Measurements from ENCODE around the gene ITPR1.

Gene ITPR1

DNA sequence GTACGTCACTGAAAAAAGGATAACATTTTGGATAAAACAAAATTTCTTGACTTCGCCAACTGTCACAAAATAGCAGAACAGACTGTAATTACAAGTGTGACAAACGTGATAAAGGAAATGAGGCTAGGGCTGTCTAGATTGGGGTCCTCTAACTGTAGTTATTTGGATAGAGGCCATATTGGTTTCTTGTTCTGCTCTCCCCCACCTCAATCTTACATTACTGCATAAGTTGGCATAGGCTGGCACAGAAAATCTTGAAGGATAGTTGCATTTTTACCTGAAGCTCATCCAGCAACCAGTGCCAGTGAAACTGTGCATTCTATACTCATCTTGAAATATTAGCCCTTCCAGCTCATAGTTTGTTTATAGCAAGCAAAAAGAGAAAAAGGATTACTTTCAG is 84.6 kb downstream of the ITPR1 start:
- H3K4me2 ChIP-seq (ENCODE audit: low read length) = no peak overlapping the region
- H4K8ac ChIP-seq (ENCODE audit: low read depth, low read length) = no peak overlapping the region
- H2AK5ac ChIP-seq (ENCODE audit: low read length) = no peak overlapping the region
- H3K4me1 ChIP-seq (ENCODE audit: control insufficient read depth, low read depth, low read length) = peaks cover 4% of the 10 kb centered on the region
- H3K27ac ChIP-seq (ENCODE audit: low read depth, low read length) = no peak overlapping the region
- H3K4me3 ChIP-seq (ENCODE audit: low read length) = no peak overlapping the region
- H3K56ac ChIP-seq (ENCODE audit: low read length) = no peak overlapping the region
- WGBS (ENCODE audit: extremely low coverage, insufficient coverage, low lambda C conversion rate) = no CpG with 5 or more reads among the region's 3 CpGs
- DNase-seq = no peak
- H2BK5ac ChIP-seq (ENCODE audit: low read length) = no peak overlapping the region
- no peak overlapping the region for H3K18ac ChIP-seq (ENCODE audit: low read length)
- H3K79me2 ChIP-seq (ENCODE audit: control insufficient read depth, insufficient read depth, low read length) = no peaks in the 10 kb centered on the region
- no peak overlapping the region for H3K4ac ChIP-seq (ENCODE audit: low read depth, low read length)
- no peak overlapping the region for H2BK120ac ChIP-seq (ENCODE audit: low read depth, low read length)
- no peak overlapping the region for H3K23ac ChIP-seq (ENCODE audit: low read length)
- H4K5ac ChIP-seq (ENCODE audit: low read length) = no peak overlapping the region
- H3K9ac ChIP-seq (ENCODE audit: low read length) = no peak overlapping the region
- H3K79me1 ChIP-seq (ENCODE audit: low read length) = no peaks in the 10 kb centered on the region
- H3K36me3 ChIP-seq (ENCODE audit: control insufficient read depth, insufficient read depth, low read length) = no peaks in the 10 kb centered on the region
- no peaks in the 10 kb centered on the region for H3K27me3 ChIP-seq (ENCODE audit: insufficient read depth, low read length, poor library complexity)
- H2BK15ac ChIP-seq (replicated peaks; ENCODE audit: low read depth) = no peak overlapping the region

GRCh38 chr3:4580346-4581123 is 87.4 kb downstream of the ITPR1 start:
- H3K27me3 ChIP-seq (ENCODE audit: insufficient read depth, low read length, poor library complexity) = no peaks in the 10 kb centered on the region
- H3K18ac ChIP-seq (ENCODE audit: low read length) = no peak overlapping the region
- no peak overlapping the region for H2BK120ac ChIP-seq (ENCODE audit: low read depth, low read length)
- no peak overlapping the region for H3K9ac ChIP-seq (ENCODE audit: low read length)
- WGBS (ENCODE audit: extremely low coverage, insufficient coverage, low lambda C conversion rate) = 100% methylated on average over 1 of the region's 14 CpGs
- H3K56ac ChIP-seq (ENCODE audit: low read length) = no peak overlapping the region
- H3K79me2 ChIP-seq (ENCODE audit: control insufficient read depth, insufficient read depth, low read length) = no peaks in the 10 kb centered on the region
- H3K4me3 ChIP-seq (ENCODE audit: low read length) = no peak overlapping the region
- no peak overlapping the region for H3K4ac ChIP-seq (ENCODE audit: low read depth, low read length)
- H3K4me2 ChIP-seq (ENCODE audit: low read length) = no peak overlapping the region
- no peak overlapping the region for H4K5ac ChIP-seq (ENCODE audit: low read length)
- no peak overlapping the region for H2AK5ac ChIP-seq (ENCODE audit: low read length)
- H3K23ac ChIP-seq (ENCODE audit: low read length) = no peak overlapping the region
- peaks cover 6% of the 10 kb centered on the region for H3K4me1 ChIP-seq (ENCODE audit: control insufficient read depth, low read depth, low read length)
- no peak overlapping the region for H2BK15ac ChIP-seq (replicated peaks; ENCODE audit: low read depth)
- DNase-seq = no peak
- H4K8ac ChIP-seq (ENCODE audit: low read depth, low read length) = no peak overlapping the region
- no peak overlapping the region for H3K27ac ChIP-seq (ENCODE audit: low read depth, low read length)
- no peaks in the 10 kb centered on the region for H3K79me1 ChIP-seq (ENCODE audit: low read length)
- H2BK5ac ChIP-seq (ENCODE audit: low read length) = no peak overlapping the region
- H3K36me3 ChIP-seq (ENCODE audit: control insufficient read depth, insufficient read depth, low read length) = no peaks in the 10 kb centered on the region

GRCh38 chr3:4581124-4581424 is 87.9 kb downstream of the ITPR1 start:
- H3K79me1 ChIP-seq (ENCODE audit: low read length) = no peaks in the 10 kb centered on the region
- H3K4me3 ChIP-seq (ENCODE audit: low read length) = no peak overlapping the region
- WGBS (ENCODE audit: extremely low coverage, insufficient coverage, low lambda C conversion rate) = no CpG with 5 or more reads among the region's 3 CpGs
- H3K79me2 ChIP-seq (ENCODE audit: control insufficient read depth, insufficient read depth, low read length) = no peaks in the 10 kb centered on the region
- no peak overlapping the region for H3K27ac ChIP-seq (ENCODE audit: low read depth, low read length)
- H3K36me3 ChIP-seq (ENCODE audit: control insufficient read depth, insufficient read depth, low read length) = no peaks in the 10 kb centered on the region
- H3K9ac ChIP-seq (ENCODE audit: low read length) = no peak overlapping the region
- no peak overlapping the region for H4K8ac ChIP-seq (ENCODE audit: low read depth, low read length)
- H2BK15ac ChIP-seq (replicated peaks; ENCODE audit: low read depth) = no peak overlapping the region
- H3K4me1 ChIP-seq (ENCODE audit: control insufficient read depth, low read depth, low read length) = peaks cover 6% of the 10 kb centered on the region
- no peak for DNase-seq
- H3K23ac ChIP-seq (ENCODE audit: low read length) = no peak overlapping the region
- no peak overlapping the region for H2AK5ac ChIP-seq (ENCODE audit: low read length)
- H2BK5ac ChIP-seq (ENCODE audit: low read length) = no peak overlapping the region
- H3K56ac ChIP-seq (ENCODE audit: low read length) = no peak overlapping the region
- no peak overlapping the region for H3K18ac ChIP-seq (ENCODE audit: low read length)
- no peaks in the 10 kb centered on the region for H3K27me3 ChIP-seq (ENCODE audit: insufficient read depth, low read length, poor library complexity)
- H4K5ac ChIP-seq (ENCODE audit: low read length) = no peak overlapping the region
- no peak overlapping the region for H3K4ac ChIP-seq (ENCODE audit: low read depth, low read length)
- no peak overlapping the region for H2BK120ac ChIP-seq (ENCODE audit: low read depth, low read length)
- H3K4me2 ChIP-seq (ENCODE audit: low read length) = no peak overlapping the region

- DNase-seq = no peak
- Histone ChIP-seq H3K4me2 (ENCODE audit: low read length) (no peak overlapping the region), H3K4me1 (ENCODE audit: control insufficient read depth, low read depth, low read length) (peaks cover 6% of the 10 kb centered on the region), H4K8ac (ENCODE audit: low read depth, low read length) (no peak overlapping the region), H3K27ac (ENCODE audit: low read depth, low read length) (no peak overlapping the region), H4K5ac (ENCODE audit: low read length) (no peak overlapping the region), H3K23ac (ENCODE audit: low read length) (no peak overlapping the region), H3K4me3 (ENCODE audit: low read length) (no peak overlapping the region), H2AK5ac (ENCODE audit: low read length) (no peak overlapping the region), H3K27me3 (ENCODE audit: insufficient read depth, low read length, poor library complexity) (no peaks in the 10 kb centered on the region), H3K79me2 (ENCODE audit: control insufficient read depth, insufficient read depth, low read length) (no peaks in the 10 kb centered on the region), H3K18ac (ENCODE audit: low read length) (no peak overlapping the region), H3K79me1 (ENCODE audit: low read length) (no peaks in the 10 kb centered on the region), H3K9ac (ENCODE audit: low read length) (no peak overlapping the region), H2BK120ac (ENCODE audit: low read depth, low read length) (no peak overlapping the region), H3K4ac (ENCODE audit: low read depth, low read length) (no peak overlapping the region), H2BK15ac (replicated peaks; ENCODE audit: low read depth) (no peak overlapping the region), H3K36me3 (ENCODE audit: control insufficient read depth, insufficient read depth, low read length) (no peaks in the 10 kb centered on the region), H3K56ac (ENCODE audit: low read length) (no peak overlapping the region), H2BK5ac (ENCODE audit: low read length) (no peak overlapping the region)
- no CpG with 5 or more reads among the region's 2 CpGs for whole genome bisulfite sequencing (ENCODE audit: extremely low coverage, insufficient coverage, low lambda C conversion rate)
These were observed 88.3 kb downstream of the ITPR1 start for GRCh38 chr3:4581498-4581897.

DNA sequence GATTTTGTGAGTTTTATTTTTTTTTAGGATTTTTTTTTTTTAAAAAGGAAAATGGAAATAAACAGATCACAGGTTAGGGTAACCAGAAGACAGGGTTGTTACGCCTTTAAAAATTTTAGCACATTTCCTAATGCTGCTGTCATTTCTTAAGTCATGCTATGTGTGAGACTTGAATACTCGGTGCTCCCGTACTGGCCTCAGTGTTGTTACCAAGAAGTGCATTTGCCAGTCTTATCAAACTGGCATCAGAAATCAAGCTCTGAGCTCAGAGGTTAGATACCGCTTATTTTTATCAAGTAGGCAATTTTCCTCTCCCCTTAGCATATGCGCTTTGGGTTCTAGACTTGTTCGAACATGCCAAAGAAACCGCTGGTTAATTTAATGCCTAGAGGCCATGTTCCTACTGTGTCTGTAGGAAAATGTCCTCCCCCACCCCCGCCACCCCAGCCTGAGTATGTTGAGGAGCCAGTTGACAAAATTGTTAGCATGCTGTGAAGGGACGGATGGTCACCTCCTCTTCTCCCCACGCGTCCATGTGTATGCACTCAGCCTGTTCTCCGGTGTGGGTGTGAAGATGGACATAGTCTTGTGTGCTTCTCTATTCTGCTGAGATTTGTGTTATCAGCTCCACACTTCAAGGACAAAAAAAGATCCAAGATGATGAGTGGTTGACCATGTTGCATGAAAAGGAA is 88.9 kb downstream of the ITPR1 start:
- Histone ChIP-seq H3K79me1 (ENCODE audit: low read length) (no peaks in the 10 kb centered on the region), H2BK5ac (ENCODE audit: low read length) (no peak overlapping the region), H3K18ac (ENCODE audit: low read length) (no peak overlapping the region), H3K79me2 (ENCODE audit: control insufficient read depth, insufficient read depth, low read length) (no peaks in the 10 kb centered on the region), H3K9ac (ENCODE audit: low read length) (no peak overlapping the region), H4K8ac (ENCODE audit: low read depth, low read length) (no peak overlapping the region), H3K27me3 (ENCODE audit: insufficient read depth, low read length, poor library complexity) (no peaks in the 10 kb centered on the region), H3K23ac (ENCODE audit: low read length) (no peak overlapping the region), H3K36me3 (ENCODE audit: control insufficient read depth, insufficient read depth, low read length) (no peaks in the 10 kb centered on the region), H2BK120ac (ENCODE audit: low read depth, low read length) (no peak overlapping the region), H2AK5ac (ENCODE audit: low read length) (no peak overlapping the region), H3K27ac (ENCODE audit: low read depth, low read length) (no peak overlapping the region), H3K4me3 (ENCODE audit: low read length) (no peak overlapping the region), H2BK15ac (replicated peaks; ENCODE audit: low read depth) (no peak overlapping the region), H4K5ac (ENCODE audit: low read length) (no peak overlapping the region), H3K4me2 (ENCODE audit: low read length) (no peak overlapping the region), H3K4me1 (ENCODE audit: control insufficient read depth, low read depth, low read length) (peaks cover 6% of the 10 kb centered on the region), H3K4ac (ENCODE audit: low read depth, low read length) (no peak overlapping the region), H3K56ac (ENCODE audit: low read length) (no peak overlapping the region)
- no peak for DNase-seq
- no CpG with 5 or more reads among the region's 12 CpGs for WGBS (ENCODE audit: extremely low coverage, insufficient coverage, low lambda C conversion rate)
